Measurements from ENCODE around the gene MYH10.

The MYH10 gene

GRCh38 chr17:8670421-8670820 lies 39.9 kb upstream of the MYH10 start:
- in situ Hi-C loops (cut with MboI; ENCODE audit: low pct_unique_long_range_greater_than_20kb, low sequenced_read_pairs, unreplicated experiment): no loop called here
- DNase-seq (ENCODE audit: low spot score): no peak

GRCh38 chr17:8668176-8668740 lies 37.7 kb upstream of the MYH10 start:
- DNase-seq (ENCODE audit: low spot score): no peak
- no peak for TF ChIP-seq CTCF (IDR thresholded peaks at IDR 0.05; ENCODE audit: extremely low read depth, insufficient read depth, missing control alignments)
- in situ Hi-C loops (cut with MboI; ENCODE audit: low pct_unique_long_range_greater_than_20kb, low sequenced_read_pairs, unreplicated experiment): no loop called here

More at GRCh38 chr17:8670421-8670820, 39.9 kb upstream of the MYH10 start:
- TF ChIP-seq CTCF (IDR thresholded peaks at IDR 0.05; ENCODE audit: extremely low read depth, insufficient read depth, missing control alignments): no peak

GRCh38 chr17:8667421-8667820 lies 36.9 kb upstream of the MYH10 start:
- in situ Hi-C loops (cut with MboI; ENCODE audit: low pct_unique_long_range_greater_than_20kb, low sequenced_read_pairs, unreplicated experiment): no loop called here
- no peak for DNase-seq (ENCODE audit: low spot score)
- TF ChIP-seq CTCF (IDR thresholded peaks at IDR 0.05; ENCODE audit: extremely low read depth, insufficient read depth, missing control alignments): no peak

- in situ Hi-C loops (cut with MboI; ENCODE audit: low pct_unique_long_range_greater_than_20kb, low sequenced_read_pairs, unreplicated experiment): no loop called here
- no peak for DNase-seq (ENCODE audit: low spot score)
Measured at GRCh38 chr17:8665684-8666083, 35.2 kb upstream of the MYH10 start.

GRCh38 chr17:8664456-8665126 lies 34.1 kb upstream of the MYH10 start:
- in situ Hi-C loops (cut with MboI; ENCODE audit: low pct_unique_long_range_greater_than_20kb, low sequenced_read_pairs, unreplicated experiment): no loop called here
- DNase-seq (ENCODE audit: low spot score): no peak
- TF ChIP-seq CTCF (IDR thresholded peaks at IDR 0.05; ENCODE audit: extremely low read depth, insufficient read depth, missing control alignments): no peak

More at GRCh38 chr17:8665684-8666083, 35.2 kb upstream of the MYH10 start:
- no peak for TF ChIP-seq CTCF (IDR thresholded peaks at IDR 0.05; ENCODE audit: extremely low read depth, insufficient read depth, missing control alignments)

- in situ Hi-C loops (cut with MboI; ENCODE audit: low pct_unique_long_range_greater_than_20kb, low sequenced_read_pairs, unreplicated experiment): no loop called here
- no peak for TF ChIP-seq CTCF (IDR thresholded peaks at IDR 0.05; ENCODE audit: extremely low read depth, insufficient read depth, missing control alignments)
- no peak for DNase-seq (ENCODE audit: low spot score)
Measured at GRCh38 chr17:8662973-8663372, 32.4 kb upstream of the MYH10 start.

Measured in GM13977 (cell line).